Esophagus squamous epithelium (tissue), 4 donors: Measurements from ENCODE around the gene RIMS4.

Source experiments
- CTCF ChIP-seq, 6 experiments: fragments of 450-650 bp in 4 of 6; fragments of 200-600 bp in 2 of 6; sonication (generic) in 2 of 6; IDR thresholded peaks; one replicate each; pipeline ENCODE4 v1.5.1; 2016 to 2019; ENCODE audit warnings: antibody characterized with exemption in 6 of 6, mild to moderate bottlenecking in 4 of 6, moderate library complexity in 4 of 6
- POLR2A ChIP-seq, 4 donors: fragments of 450-650 bp; IDR thresholded peaks; one replicate each; pipeline ENCODE4 v1.6.1; 2017; ENCODE audit warnings: antibody characterized with exemption in 4 of 4, mild to moderate bottlenecking in 4 of 4, moderate library complexity in 3 of 4

GRCh38 chr20:44787299-44787698 lies 23.0 kb downstream of the RIMS4 start:
- no peak for TF ChIP-seq POLR2A (IDR thresholded peaks at IDR 0.05)
- TF ChIP-seq CTCF (IDR thresholded peaks at IDR 0.05): no peak
